Endothelial cell of umbilical vein (primary cell): ENCODE data around the gene GYS1.

Source experiments
- EZH2 ChIP-seq: IDR thresholded peaks from 2 replicates; pipeline ENCODE4 v1.6.1; 2012; ENCODE audit warnings: borderline replicate concordance, low read depth, mild to moderate bottlenecking, moderate library complexity, low read length, inconsistent platforms; ENCODE audit not compliant: severe bottlenecking
- POLR2A ChIP-seq: IDR thresholded peaks from 2 replicates; pipeline ENCODE4 v1.6.1; 2012; ENCODE audit warnings: low read depth, mild to moderate bottlenecking, control low read depth, low read length

- TF ChIP-seq POLR2A (no peak), EZH2 (no peak)
Measured at GRCh38 chr19:48988860-48989259, 4.2 kb downstream of the GYS1 start.
